ENCODE data around the gene FAM222A. TPM values are rescaled to one million over a fixed set of nuclear protein-coding genes. Genes with fewer than 3 reads are reported as not detected.

The FAM222A gene
- total RNA-seq, 3 donors from 2014 or later (not counting 1 experiment from before 2014, with no cell fraction given), result 3.1 to 6.6 (median 4.0) TPM

DNA sequence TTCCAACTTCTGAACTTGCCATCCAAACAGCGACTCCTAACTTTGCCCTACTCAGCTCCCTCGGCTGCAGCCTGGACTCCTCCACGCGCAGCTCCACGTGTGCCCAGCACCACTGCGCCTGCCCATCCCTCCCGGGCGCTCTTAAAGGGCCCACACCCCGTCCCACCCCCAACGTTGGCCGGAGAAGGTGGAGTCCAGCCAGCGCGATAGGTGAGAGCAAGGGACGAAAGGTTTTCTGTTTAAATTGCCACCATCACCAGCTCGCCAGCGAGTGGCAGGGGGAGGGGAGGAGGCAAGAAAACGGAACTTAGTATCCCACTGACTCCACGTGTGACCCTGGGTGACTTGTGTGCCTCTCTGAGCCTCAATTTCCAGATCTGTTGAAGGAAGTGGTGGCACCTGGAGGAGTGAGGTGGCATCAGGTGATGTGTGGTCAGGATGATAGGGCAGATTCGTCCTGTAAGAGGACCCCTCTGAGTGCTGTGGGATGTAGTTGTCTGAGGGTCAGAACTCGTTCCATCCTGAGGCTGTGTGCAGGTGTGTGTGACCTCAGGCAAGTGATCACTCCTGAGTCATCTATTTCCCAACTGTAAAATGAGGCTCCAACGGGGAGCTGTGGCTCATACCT lies 59.9 kb downstream of the FAM222A start:
- WGBS (ENCODE audit: insufficient coverage), result 35% methylated on average over 21 of the region's 21 CpGs
- Mint-ChIP-seq H3K36me3 (no peaks in the 10 kb centered on the region), H3K4me1 (peaks cover 5 to 10% of the 10 kb centered on the region in 2 donors), H3K9me3 (no peaks in the 10 kb centered on the region), H3K4me3 (no peak overlapping the region), H3K27ac (no peak overlapping the region), H3K27me3 (ENCODE audit: low read depth in 2 of 2) (peaks cover 0 to 4% of the 10 kb centered on the region in 2 donors)
- Histone ChIP-seq H3K4me3 (ENCODE audit: low read length) (no peak overlapping the region), H3K27me3 (ENCODE audit: control insufficient read depth, insufficient read depth, low read length) (no peaks in the 10 kb centered on the region), H3K27ac (ENCODE audit: low read length) (no peak overlapping the region), H3K9me3 (ENCODE audit: control insufficient read depth, insufficient read depth, low read length) (no peaks in the 10 kb centered on the region), H3K4me1 (ENCODE audit: control insufficient read depth, insufficient read depth, low read length) (no peaks in the 10 kb centered on the region), H3K36me3 (ENCODE audit: control insufficient read depth, insufficient read depth, low read length) (no peaks in the 10 kb centered on the region)
- TF ChIP-seq, protein P1, sequence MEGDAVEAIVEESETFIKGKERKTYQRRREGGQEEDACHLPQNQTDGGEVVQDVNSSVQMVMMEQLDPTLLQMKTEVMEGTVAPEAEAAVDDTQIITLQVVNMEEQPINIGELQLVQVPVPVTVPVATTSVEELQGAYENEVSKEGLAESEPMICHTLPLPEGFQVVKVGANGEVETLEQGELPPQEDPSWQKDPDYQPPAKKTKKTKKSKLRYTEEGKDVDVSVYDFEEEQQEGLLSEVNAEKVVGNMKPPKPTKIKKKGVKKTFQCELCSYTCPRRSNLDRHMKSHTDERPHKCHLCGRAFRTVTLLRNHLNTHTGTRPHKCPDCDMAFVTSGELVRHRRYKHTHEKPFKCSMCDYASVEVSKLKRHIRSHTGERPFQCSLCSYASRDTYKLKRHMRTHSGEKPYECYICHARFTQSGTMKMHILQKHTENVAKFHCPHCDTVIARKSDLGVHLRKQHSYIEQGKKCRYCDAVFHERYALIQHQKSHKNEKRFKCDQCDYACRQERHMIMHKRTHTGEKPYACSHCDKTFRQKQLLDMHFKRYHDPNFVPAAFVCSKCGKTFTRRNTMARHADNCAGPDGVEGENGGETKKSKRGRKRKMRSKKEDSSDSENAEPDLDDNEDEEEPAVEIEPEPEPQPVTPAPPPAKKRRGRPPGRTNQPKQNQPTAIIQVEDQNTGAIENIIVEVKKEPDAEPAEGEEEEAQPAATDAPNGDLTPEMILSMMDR (IDR thresholded peaks at IDR 0.05), result no peak
- no peak for ATAC-seq
- DNase-seq, result no peak
- intact Hi-C loops (cut with micrococcal nuclease), result no loop called here

DNA sequence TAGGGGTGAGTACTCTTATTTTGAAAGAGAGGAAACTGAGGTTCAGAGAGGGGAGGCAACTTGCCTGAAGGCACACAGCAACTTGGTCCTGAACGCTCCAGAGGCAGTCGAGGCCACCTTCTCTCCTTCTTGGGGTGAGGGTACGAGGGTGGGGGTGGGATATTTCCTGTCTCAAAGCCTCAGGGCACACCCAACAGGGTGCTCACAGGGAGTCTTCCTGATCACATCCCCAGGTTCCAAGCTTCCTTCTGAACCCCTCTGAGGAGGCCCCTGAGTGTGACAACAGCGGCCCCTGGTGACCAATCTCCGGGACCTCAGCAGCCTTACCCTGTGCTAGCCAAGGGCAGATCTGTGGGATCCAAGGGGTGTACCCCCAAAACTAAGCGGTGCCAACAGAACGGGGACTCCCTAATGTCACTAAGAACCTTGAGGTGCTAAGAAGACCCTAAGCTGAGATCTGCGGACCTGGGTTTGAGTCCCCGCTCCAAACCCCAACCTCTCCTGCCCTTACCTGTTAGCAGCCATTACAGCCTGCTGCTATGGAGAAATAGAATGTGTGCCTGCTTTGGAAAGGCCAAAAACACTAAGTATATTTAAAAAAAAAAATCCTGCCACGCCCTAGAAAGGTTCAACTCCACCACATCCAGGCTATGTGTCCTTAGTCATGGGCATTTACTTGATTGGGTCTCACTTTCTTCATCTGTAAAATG lies 61.7 kb downstream of the FAM222A start:
- H3K27me3 Mint-ChIP-seq (ENCODE audit: low read depth in 2 of 2), result peaks cover 0 to 4% of the 10 kb centered on the region in 2 donors
- H3K4me1 Mint-ChIP-seq, result peaks cover 5 to 10% of the 10 kb centered on the region in 2 donors
- no peak overlapping the region for H3K27ac Mint-ChIP-seq
- ATAC-seq (peak; percentile 74 to 91 (median 86)), DNase-seq (peak; percentile 63 to 81)
- intact Hi-C loops (cut with micrococcal nuclease), result loop anchor here (1.0 kb wide), 2 partner anchors 178 to 257 kb away; no protein-coding TSS in a partner anchor
- TF ChIP-seq, protein P1 (IDR thresholded peaks at IDR 0.05), result peak; percentile 86
- no peaks in the 10 kb centered on the region for H3K9me3 Mint-ChIP-seq
- WGBS (ENCODE audit: insufficient coverage), result 13% methylated on average over 8 of the region's 10 CpGs
- Histone ChIP-seq H3K27ac (ENCODE audit: low read length) (no peak overlapping the region), H3K4me3 (ENCODE audit: low read length) (no peak overlapping the region), H3K27me3 (ENCODE audit: control insufficient read depth, insufficient read depth, low read length) (no peaks in the 10 kb centered on the region), H3K9me3 (ENCODE audit: control insufficient read depth, insufficient read depth, low read length) (no peaks in the 10 kb centered on the region), H3K36me3 (ENCODE audit: control insufficient read depth, insufficient read depth, low read length) (no peaks in the 10 kb centered on the region), H3K4me1 (ENCODE audit: control insufficient read depth, insufficient read depth, low read length) (no peaks in the 10 kb centered on the region)
- H3K36me3 Mint-ChIP-seq, result no peaks in the 10 kb centered on the region
- no peak overlapping the region for H3K4me3 Mint-ChIP-seq

DNA sequence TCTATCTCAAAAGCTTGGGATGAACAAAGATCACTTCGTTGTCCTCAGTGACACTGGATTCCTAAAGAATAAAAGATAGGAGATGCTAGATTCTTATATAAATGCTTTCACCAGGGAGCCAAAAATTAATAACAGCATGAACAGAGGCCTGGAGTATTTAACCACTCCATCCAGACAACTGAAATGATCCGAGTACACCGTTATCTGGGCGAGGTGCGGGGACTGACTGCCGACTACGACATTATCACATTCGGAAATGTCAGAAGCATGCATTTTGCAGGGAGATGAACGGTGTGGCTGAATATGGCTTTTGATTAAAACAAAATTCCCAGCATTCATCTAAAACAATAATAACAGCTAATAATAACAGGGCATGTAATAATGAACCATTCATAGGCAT lies 63.0 kb downstream of the FAM222A start:
- Mint-ChIP-seq H3K4me3 (no peak overlapping the region), H3K9me3 (no peaks in the 10 kb centered on the region), H3K27ac (no peak overlapping the region), H3K27me3 (ENCODE audit: low read depth in 2 of 2) (peaks cover 0 to 4% of the 10 kb centered on the region in 2 donors), H3K36me3 (no peaks in the 10 kb centered on the region), H3K4me1 (peaks cover 5 to 13% of the 10 kb centered on the region in 2 donors)
- DNase-seq, result no peak
- H3K36me3 ChIP-seq (ENCODE audit: control insufficient read depth, insufficient read depth, low read length), result no peaks in the 10 kb centered on the region
- TF ChIP-seq, protein P1 (IDR thresholded peaks at IDR 0.05), result no peak
- H3K4me1 ChIP-seq (ENCODE audit: control insufficient read depth, insufficient read depth, low read length), result no peaks in the 10 kb centered on the region
- intact Hi-C loops (cut with micrococcal nuclease), result no loop called here
- no peaks in the 10 kb centered on the region for H3K27me3 ChIP-seq (ENCODE audit: control insufficient read depth, insufficient read depth, low read length)
- H3K4me3 ChIP-seq (ENCODE audit: low read length), result no peak overlapping the region
- H3K9me3 ChIP-seq (ENCODE audit: control insufficient read depth, insufficient read depth, low read length), result no peaks in the 10 kb centered on the region
- 92% methylated on average over 6 of the region's 9 CpGs for WGBS (ENCODE audit: insufficient coverage)
- no peak overlapping the region for H3K27ac ChIP-seq (ENCODE audit: low read length)
- no peak for ATAC-seq

Measured in natural killer cell (primary cell).